SKM-1 (cell line): ENCODE results near the gene SLC12A4.
"Not testable (repeated sequence)": the region's sequence is repeated elsewhere in the genome, so short reads cannot be mapped to it uniquely, and the experiment has no call there.

ENCODE experiments used
- DNase-seq: peaks from one replicate; lab custom pipeline; 2025; ENCODE audit not compliant: unreplicated experiment; lab: John Stamatoyannopoulos, UW

SLC12A4 gene

GRCh38 chr16:67942510-67943255 is 25.8 kb downstream of the SLC12A4 start:
- DNase-seq: no peak

DNA sequence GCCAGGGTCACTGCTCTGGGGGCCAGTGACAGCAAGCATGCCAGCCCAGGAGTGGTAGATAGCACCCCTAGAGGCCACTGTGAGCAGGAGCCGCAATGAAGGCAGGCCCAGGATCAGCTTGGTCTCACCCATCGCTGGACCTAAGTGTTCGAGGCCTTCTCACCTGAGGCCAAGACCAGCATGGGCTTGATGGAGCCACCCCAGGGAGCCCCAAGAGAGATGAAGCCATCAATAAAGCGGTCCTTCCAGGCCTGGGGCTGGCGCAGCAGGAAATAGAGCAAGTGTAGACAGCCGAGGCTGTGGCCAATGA is 26.3 kb downstream of the SLC12A4 start:
- DNase-seq: peak; percentile 8

DNA sequence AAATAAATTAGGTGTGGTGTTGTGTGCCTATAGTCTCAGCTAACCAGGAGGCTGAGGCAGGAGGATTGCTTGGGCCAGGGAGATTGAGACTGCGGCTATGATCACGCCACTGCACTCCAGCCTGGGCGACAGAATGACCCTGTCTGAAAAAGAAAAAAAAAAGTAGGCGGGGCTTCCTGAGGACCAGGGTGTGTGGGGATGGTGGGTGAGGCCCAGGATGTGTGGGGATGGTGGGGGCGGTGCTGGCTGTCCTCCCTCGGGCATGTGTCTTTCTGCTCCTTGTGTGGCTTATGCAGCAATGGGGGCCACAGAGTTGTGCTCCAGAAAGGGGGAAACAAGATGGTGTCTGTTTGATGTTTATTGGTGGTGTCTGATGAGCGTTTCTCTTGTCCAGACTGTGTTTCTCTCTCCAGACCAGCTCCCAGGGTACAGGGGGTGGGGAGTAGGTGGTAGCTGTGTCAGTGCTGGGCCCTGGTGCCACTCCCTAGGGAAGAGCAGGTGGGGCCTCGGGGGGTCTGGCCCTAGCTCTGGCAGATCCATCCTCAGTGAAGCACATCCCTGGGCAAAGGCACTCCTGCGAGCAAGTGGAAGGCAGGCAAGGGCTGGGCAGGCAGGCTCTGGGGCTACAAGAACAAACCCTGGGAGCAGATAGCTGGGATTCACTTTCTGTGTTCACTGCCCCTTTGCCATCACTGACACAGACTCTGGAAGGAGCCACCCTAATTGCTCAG is 26.8 kb downstream of the SLC12A4 start:
- DNase-seq: no peak

DNA sequence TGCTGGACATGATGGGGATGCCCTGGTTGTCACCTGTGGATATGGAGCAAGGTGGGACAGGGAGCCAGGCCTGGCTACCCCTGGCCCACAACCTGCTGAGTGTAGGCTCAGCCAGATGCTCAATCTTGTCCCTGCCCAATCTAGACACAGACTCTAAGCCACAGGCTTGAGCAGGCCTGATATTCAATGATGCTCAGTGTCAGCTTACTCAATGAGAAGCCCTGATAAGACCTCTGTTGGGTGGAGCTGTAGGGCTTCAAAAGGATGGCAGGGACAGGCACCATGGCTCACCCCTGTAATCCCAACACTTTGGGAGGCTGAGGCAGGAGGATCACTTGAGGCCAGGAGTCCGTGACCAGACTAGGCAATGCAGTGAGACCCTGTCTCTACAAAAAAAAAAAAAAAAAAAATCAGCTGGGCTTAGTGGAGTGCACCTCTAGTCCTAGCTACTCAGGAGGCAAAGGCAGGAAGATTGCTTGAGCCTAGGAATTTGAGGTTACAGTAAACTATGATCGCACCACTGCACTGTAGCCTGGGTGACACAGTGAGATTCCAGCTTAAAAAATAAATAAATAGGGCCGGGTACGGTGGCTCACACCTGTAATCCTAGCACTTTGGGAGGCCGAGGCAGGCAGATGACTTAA is 27.9 kb downstream of the SLC12A4 start:
- DNase-seq: no peak

- no peak for DNase-seq
Observed at GRCh38 chr16:67939507-67940445, 28.7 kb downstream of the SLC12A4 start.

DNA sequence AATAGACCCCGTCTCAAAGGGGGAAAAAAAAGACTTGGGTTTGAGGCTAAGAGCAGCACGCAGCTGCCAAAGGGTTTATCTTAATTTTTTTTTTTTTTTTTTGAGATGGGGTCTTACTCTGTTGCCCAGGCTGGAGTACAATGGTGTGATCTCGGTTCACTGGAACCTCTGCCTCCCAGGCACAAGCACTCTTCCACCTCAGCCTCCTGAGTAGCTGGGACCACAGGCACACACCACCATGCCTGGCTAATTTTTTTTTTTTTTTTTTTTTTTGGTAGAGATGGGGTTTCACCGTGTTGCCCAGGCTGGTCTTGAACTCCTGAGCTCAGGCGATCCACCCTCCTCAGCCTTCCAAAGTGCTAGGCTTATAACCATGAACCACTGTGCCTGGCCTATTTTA is 30.7 kb downstream of the SLC12A4 start:
- DNase-seq: not testable (repeated sequence)

DNA sequence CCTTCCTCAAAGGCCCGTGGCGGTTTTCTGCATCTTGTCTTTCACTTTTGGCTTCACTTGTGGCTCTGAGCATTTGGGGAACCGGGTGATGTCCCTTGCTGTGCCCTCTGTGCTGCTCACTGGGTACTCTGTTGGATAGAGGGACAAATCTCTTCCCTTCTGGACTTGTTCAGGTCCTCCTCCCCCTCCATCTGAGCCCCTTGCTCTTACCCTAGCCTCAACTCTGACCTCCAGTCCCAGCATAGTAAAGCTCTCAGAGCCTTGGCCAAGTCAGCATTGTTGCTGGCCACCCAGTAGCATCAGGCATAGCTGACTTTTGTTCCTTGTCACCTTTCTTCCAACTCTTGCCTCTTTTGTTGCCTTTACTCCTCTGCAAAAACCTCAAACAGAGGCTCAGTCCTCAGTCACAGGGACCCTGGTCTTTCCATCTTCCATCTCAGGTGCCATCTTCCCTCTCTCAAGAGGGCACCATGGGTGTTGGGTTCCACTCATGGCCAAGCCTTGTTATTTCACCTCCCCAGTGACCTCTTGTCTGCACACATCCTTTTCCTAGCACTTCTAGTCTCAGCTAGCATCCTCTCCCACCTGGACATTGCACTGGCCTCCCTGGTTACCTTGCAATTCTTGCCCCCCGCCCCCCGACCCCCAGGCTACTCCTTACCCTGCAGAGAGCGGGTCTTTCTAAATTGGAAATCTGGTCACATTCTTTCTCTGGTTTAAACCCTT is 31.4 kb downstream of the SLC12A4 start:
- peak; percentile 91 for DNase-seq

GRCh38 chr16:67936124-67936879 is 32.1 kb downstream of the SLC12A4 start, which contains the start of gene PSMB10:
TSS of gene PSMB10 (minus strand) at chr16:67936850. CDS start at chr16:67936749, 101 bp downstream.
- DNase-seq: no peak

DNA sequence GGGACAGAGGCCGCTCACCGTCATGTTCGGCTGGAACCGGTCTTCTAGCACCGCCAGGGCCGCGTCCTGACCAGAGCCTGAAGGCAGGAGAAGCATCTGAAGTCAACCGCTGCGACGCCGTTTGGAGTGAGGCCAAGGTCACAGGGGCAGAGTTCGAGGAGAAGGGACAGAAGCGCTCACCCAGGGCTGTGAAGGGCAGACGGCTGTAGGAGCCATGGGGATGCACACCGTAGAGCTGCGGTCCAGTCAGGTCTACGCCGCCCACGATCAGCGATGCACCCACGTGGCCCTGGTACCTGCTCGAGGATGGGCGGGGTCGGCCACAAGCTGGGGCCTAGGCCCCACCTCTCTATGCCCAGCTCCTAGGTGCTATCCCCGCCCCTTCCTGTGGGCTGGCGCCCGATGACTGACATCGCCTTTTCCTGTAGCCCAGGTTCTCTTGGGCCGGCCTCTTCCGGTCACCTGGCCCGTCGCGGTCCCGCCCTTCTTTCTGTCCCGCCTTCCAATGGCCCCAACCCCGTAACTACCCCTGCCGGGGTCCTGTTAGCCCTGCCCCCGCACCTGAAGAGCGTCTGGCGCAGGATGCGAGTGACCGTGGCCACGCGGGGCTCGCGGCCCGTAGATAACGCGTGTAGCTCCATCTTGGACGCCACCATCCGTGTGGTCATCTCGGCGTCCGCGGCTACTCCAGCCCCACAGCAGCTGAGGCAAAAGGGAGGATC is 32.9 kb downstream of the SLC12A4 start:
- peak; percentile 93 for DNase-seq

- DNase-seq: no peak
Observed at GRCh38 chr16:67935101-67935401, 33.4 kb downstream of the SLC12A4 start.

GRCh38 chr16:67934306-67935100 is 33.9 kb downstream of the SLC12A4 start:
- no peak for DNase-seq

- no peak for DNase-seq
Observed at GRCh38 chr16:67933805-67934204, 34.6 kb downstream of the SLC12A4 start.

GRCh38 chr16:67932462-67932840 is 36.0 kb downstream of the SLC12A4 start:
- DNase-seq: no peak

DNA sequence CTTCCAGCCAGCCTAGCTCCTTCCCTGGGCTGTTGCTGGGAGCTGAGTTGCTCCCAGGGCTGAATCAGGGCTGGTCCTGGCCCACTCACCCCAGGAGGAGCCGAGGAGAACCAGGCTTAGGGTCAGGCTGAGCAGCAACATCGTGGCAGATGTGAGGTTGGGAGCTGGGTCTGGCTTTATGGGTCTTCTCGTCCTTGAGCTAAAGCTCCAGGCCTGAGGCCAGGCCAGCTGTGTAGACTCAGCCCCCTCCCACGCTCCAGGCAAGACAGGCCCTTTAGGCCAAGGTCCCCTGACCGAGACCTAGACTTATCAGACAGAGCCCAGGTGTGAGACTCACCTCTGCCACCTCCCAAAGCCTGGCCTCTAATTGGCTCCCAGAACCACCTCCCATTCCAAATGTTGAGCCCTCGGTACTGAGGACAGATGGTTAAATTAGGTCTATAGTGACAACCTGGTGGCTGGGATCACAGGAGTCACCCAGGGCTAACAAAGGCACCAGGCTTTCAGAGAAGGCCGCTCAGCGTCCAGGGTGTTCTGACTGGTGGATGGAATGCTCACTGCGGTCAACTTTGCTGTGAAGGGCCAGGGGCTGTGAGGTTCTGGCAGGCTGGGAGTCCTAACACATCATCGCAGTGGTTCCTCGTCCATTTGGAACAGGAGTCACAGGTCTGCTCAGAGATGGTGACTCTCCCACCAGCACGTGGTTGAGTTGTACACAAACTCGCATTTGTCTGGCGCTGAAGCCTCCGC is 36.5 kb downstream of the SLC12A4 start, which contains the start of gene CTRL:
CTRL (minus strand) TSS at position 151 of the 750 bp plus-strand sequence; CDS start at position 141, 10 bp downstream.
- no peak for DNase-seq

DNA sequence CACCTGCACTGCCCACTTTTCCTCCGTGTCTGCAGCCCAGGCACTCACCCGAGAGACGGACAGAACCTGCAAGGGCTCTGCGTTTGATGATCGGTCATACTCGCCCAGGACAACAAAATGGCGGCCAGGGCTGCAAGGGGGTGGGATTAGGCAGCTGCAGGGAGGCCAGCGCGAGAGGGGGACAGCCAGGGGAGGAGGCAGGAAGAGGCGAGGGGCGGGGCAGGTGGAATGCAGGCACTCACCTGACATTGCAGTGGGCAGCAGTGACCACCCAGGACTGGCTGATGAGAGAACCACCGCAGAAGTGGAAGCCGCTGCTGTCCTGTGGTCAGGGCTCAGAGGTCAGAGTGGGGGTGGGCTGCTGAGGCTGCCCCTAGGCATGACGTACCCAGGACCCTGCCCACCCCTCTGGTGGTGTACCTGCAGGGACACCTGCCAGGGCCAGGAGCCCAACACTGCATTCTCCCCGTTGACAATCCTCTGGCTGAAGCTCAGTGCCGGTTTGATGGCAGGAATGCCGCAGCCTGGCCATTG is 37.7 kb downstream of the SLC12A4 start:
- no peak for DNase-seq

- no peak for DNase-seq
Observed at GRCh38 chr16:67930191-67930590, 38.2 kb downstream of the SLC12A4 start.
